Measurements from ENCODE around the gene CRACR2A.

CRACR2A gene

GRCh38 chr12:3753544-3754284 is 805 bp upstream of the CRACR2A start:
- peak; percentile 55 for DNase-seq (ENCODE audit: low read depth)
- peak overlapping the region; percentile 55 for H3K4me3 ChIP-seq (ENCODE audit: control insufficient read depth, low read depth, low read length)
- TF ChIP-seq, protein P1, sequence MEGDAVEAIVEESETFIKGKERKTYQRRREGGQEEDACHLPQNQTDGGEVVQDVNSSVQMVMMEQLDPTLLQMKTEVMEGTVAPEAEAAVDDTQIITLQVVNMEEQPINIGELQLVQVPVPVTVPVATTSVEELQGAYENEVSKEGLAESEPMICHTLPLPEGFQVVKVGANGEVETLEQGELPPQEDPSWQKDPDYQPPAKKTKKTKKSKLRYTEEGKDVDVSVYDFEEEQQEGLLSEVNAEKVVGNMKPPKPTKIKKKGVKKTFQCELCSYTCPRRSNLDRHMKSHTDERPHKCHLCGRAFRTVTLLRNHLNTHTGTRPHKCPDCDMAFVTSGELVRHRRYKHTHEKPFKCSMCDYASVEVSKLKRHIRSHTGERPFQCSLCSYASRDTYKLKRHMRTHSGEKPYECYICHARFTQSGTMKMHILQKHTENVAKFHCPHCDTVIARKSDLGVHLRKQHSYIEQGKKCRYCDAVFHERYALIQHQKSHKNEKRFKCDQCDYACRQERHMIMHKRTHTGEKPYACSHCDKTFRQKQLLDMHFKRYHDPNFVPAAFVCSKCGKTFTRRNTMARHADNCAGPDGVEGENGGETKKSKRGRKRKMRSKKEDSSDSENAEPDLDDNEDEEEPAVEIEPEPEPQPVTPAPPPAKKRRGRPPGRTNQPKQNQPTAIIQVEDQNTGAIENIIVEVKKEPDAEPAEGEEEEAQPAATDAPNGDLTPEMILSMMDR (conservative IDR thresholded peaks at IDR 0.05; ENCODE audit: control insufficient read depth, insufficient read depth, low read depth, low read length) = no peak

- H3K4me3 ChIP-seq (ENCODE audit: control insufficient read depth, low read depth, low read length) = peak overlapping the region; percentile 55
- TF ChIP-seq, protein P1 (conservative IDR thresholded peaks at IDR 0.05; ENCODE audit: control insufficient read depth, insufficient read depth, low read depth, low read length) = no peak
- peak; percentile 75 for DNase-seq (ENCODE audit: low read depth)
Observed at GRCh38 chr12:3752096-3752709, 706 bp downstream of the CRACR2A start.

DNA sequence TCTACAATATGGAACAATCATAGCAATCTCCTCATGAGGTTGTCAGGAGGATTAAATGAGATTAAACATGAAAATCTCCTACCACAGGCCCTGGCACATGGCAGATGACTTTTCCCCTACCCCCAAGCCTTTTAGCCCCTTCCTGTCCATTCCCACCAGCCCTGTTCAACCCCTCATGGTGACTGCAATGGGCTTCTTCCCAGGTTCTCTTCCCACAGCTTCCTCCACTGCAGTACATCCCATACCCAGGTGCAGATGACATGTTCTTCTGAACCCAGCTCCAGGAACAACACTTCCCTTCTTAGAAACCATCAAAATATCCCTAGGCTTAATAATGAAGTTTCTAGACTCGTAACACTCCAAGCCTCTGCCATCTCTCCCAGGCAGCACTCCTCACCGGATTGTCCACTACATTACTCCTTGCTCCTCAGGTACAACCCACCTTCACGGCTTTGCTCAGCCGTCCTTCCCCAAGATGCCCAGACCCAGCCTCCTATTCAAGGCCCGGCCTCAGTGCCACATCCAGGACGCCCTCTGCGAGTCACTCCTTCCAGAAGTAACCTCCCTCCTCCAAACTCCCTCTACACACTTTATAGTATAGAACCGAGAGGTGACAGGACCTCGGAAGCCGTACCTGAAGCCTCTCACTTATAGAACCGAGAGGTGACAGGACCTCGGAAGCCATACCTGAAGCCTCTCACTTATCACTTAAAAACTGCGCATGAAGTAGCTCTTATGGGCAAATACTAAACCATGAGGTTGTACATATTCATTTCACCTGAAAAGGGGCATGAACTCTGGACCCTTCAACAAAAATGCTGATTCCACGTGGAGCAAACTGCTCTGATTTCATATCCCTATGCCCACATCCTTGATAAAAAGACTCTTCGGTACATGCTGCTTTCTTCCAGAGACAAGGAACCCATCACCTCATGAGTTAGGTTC is 1.5 kb downstream of the CRACR2A start:
- TF ChIP-seq, protein P1 (conservative IDR thresholded peaks at IDR 0.05; ENCODE audit: control insufficient read depth, insufficient read depth, low read depth, low read length) = no peak
- H3K4me3 ChIP-seq (ENCODE audit: control insufficient read depth, low read depth, low read length) = peak overlapping the region; percentile 55
- no peak for DNase-seq (ENCODE audit: low read depth)

GRCh38 chr12:3750616-3751015 is 2.3 kb downstream of the CRACR2A start:
- no peak overlapping the region for H3K4me3 ChIP-seq (ENCODE audit: control insufficient read depth, low read depth, low read length)
- no peak for DNase-seq (ENCODE audit: low read depth)
- TF ChIP-seq, protein P1 (conservative IDR thresholded peaks at IDR 0.05; ENCODE audit: control insufficient read depth, insufficient read depth, low read depth, low read length) = no peak

- DNase-seq (ENCODE audit: low read depth) = no peak
- TF ChIP-seq, protein P1 (conservative IDR thresholded peaks at IDR 0.05; ENCODE audit: control insufficient read depth, insufficient read depth, low read depth, low read length) = no peak
- H3K4me3 ChIP-seq (ENCODE audit: control insufficient read depth, low read depth, low read length) = no peak overlapping the region
Observed at GRCh38 chr12:3748620-3749019, 4.3 kb downstream of the CRACR2A start.

GRCh38 chr12:3747976-3748619 is 4.8 kb downstream of the CRACR2A start:
- TF ChIP-seq, protein P1 (conservative IDR thresholded peaks at IDR 0.05; ENCODE audit: control insufficient read depth, insufficient read depth, low read depth, low read length) = no peak
- DNase-seq (ENCODE audit: low read depth) = no peak
- H3K4me3 ChIP-seq (ENCODE audit: control insufficient read depth, low read depth, low read length) = no peak overlapping the region

Data from fibroblast of mammary gland (primary cell).